Measurements from ENCODE around the gene EPHX1.

DNA sequence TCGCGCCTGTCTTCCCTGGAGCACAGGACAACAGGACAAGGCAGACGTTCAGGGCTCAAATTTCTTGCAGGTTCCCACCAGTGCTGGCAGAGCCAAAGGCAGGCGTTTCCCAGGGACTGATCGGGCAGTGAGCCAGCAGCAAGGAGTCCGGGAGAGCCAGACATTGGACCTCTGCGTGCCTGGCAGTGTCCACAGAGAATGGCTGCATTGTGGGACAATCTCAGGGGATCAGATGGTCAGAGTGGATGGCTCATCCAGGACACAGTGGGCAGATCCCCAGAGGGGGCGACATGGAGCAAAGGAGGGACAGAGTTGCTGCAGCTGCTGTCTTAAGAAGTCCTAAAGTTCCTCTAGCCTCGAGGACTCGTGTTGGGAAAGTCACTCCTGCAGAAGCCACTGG lies 67.7 kb downstream of the EPHX1 start:
- TF ChIP-seq, protein P1, sequence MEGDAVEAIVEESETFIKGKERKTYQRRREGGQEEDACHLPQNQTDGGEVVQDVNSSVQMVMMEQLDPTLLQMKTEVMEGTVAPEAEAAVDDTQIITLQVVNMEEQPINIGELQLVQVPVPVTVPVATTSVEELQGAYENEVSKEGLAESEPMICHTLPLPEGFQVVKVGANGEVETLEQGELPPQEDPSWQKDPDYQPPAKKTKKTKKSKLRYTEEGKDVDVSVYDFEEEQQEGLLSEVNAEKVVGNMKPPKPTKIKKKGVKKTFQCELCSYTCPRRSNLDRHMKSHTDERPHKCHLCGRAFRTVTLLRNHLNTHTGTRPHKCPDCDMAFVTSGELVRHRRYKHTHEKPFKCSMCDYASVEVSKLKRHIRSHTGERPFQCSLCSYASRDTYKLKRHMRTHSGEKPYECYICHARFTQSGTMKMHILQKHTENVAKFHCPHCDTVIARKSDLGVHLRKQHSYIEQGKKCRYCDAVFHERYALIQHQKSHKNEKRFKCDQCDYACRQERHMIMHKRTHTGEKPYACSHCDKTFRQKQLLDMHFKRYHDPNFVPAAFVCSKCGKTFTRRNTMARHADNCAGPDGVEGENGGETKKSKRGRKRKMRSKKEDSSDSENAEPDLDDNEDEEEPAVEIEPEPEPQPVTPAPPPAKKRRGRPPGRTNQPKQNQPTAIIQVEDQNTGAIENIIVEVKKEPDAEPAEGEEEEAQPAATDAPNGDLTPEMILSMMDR (IDR thresholded peaks at IDR 0.05; ENCODE audit: low read depth, low read length, poor library complexity, severe bottlenecking), result peak; percentile 75
- TF ChIP-seq EZH2phosphoT487 (IDR thresholded peaks at IDR 0.05; ENCODE audit: borderline replicate concordance, low read length), result no peak

Measured in DOHH2 (cell line).